GM21515 (cell line): ENCODE results near the gene HAGHL.

Source experiments
- ATAC-seq: cut with Tn5 transposase; IDR thresholded peaks from one replicate; pipeline ENCODE4 v1.9.1; 2021; ENCODE audit not compliant: unreplicated experiment

HAGHL gene, protein sequence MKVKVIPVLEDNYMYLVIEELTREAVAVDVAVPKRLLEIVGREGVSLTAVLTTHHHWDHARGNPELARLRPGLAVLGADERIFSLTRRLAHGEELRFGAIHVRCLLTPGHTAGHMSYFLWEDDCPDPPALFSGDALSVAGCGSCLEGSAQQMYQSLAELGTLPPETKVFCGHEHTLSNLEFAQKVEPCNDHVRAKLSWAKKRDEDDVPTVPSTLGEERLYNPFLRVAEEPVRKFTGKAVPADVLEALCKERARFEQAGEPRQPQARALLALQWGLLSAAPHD

DNA sequence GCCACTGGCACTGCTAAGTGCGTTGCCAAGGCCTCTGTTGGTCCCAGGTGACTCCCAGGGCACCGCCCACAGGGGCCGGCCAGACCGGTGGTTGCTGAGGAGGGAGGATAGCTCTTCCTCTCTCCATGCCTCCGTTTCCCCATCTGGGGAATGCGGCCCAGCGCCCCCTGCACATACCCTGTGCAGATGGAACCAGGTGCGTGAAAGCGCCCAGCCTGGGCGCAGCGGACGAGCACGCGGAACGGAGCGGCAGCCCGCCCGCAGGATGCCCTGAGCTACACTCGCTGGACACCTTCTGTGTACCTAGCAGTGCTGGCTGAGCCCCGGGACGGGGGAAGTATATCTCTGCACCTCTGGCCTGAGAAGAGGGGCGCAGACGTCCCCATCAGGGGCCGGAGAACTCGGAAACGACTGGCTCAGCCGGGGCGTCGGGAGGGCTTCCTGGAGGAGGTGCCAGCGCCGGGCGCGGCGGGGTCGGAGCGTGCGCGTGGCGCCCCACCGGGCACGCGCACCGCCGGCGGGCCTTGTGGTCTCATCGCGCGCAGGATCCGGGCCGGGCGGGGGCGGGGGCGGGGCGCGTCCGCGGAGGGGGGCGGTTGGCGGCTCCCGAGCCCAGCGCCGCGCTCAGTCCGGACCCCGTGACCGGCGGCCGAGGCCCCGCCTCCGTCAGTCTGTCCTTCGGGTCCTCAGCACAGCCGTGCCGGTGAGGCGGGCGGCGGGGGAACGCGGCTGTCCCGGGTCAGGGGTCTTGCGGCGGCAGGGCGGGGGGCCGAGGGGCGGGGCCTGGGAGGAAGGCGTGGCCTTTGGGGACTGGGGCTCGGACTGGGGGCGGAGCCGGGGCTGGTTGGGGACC lies at the start of gene HAGHL, which contains the start of gene CCDC78:
TSS of gene HAGHL (plus strand) at position 669 of the 853 bp plus-strand sequence. CDS start 404 bp downstream, outside the sequence.
TSS of gene CCDC78 (minus strand) at position 6 of the 853 bp plus-strand sequence. CDS start 76 bp downstream, outside the sequence.
- no peak for ATAC-seq

DNA sequence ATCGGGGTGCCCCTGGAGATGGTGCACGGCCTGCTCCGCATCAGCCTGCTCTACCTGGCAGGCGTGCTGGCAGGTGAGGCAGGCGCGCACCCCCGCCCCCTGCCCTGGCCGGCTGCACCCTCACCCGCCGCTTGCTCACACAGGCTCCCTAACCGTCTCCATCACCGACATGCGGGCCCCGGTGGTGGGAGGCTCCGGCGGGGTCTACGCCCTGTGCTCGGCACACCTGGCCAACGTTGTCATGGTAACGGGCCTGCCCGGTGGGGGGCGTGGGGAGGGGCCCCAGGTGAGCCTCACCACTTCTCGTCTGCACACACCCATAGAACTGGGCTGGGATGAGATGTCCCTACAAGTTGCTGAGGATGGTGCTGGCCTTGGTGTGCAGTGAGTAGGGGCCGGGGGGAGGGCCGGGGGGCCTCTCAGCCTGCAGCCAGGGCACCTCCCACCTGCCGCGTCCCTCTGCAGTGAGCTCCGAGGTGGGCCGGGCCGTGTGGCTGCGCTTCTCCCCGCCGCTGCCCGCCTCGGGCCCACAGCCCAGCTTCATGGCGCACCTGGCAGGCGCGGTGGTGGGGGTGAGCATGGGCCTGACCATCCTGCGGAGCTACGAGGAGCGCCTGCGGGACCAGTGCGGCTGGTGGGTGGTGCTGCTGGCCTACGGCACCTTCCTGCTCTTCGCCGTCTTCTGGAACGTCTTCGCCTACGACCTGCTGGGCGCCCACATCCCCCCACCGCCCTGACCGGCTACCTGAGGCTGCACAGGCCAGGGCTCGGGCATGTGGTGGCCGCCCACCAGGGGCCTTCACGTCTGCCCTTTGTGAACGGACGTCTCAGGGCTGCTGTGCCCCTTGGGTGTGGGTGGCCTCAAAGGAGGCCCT lies 49.4 kb upstream of the HAGHL start:
- no peak for ATAC-seq

DNA sequence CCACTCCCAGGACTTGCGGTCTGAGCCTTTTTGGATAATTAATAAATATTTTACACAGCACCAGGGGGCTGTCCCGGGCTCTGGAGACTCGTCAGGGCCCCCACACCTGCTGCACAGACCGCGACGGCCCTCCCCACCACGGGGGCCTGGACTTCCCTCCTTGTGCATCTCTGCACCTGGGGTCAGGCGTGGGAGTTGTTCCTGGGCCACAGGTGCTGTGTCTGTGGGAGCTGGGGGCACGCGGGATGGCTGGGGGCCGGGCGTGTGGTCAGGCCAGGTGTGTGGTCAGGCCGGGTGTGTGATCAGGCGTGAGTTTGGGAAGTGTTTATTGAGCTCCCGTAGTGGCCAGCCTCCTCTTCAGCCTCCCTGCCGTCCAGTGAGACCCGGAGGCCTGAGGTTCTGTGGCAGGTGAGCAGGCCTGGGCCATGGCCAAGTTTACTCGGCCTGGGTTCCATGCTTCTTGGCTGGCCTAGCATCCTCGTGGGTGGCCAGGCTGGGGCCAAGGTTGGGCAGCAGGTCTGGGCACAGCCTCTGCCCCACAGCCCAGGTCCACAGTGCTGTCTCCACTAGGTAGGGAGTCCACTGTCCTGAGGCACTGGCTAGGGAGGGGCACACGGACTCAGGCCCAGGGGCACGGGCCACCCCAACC lies 48.6 kb upstream of the HAGHL start:
- no peak for ATAC-seq

DNA sequence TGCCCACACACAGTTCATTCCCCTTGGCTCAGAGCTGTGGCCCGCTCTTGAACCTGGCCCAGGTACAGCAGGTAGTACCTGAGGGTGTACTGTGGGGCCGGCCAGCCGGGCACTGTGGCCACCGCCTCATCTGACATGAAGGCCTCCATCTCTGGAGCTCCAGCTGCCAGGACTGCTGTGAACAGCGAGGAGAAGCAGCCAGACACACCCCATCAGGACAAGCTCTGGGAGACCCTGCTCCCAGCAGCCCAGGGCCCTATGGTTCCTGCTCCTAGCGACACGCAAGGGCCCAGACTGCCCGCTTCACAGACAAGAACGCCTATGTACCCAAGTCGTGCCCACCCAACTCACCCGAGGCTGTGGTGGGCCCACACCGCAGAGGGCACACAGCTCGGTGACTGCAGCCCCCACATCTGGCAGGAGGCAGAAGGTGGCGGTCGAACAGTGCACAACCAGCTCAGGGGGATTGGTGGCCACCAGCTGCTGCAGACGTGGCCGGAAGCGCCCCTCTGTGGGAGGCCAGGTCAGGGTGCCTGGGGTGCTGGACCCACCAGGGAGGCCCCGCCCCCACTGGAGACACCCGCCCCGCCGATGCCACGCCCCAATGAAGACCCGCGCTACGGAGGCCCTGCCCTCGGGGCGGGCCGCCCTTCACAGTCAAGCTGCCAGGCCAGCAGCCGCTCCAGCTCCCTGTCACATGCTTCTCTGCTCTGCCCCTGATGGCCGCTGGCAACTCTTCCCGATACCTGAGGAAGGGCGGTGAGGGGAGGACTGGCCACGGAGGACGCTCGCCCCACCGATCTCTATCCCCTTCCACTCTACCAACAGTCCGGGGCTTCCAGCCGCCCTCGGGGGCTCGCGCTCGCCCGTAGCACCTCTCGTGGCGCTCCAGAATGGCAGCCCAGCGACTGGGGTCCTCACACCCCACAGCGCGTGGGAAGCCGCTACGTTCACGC lies 47.8 kb upstream of the HAGHL start:
- ATAC-seq: no peak

DNA sequence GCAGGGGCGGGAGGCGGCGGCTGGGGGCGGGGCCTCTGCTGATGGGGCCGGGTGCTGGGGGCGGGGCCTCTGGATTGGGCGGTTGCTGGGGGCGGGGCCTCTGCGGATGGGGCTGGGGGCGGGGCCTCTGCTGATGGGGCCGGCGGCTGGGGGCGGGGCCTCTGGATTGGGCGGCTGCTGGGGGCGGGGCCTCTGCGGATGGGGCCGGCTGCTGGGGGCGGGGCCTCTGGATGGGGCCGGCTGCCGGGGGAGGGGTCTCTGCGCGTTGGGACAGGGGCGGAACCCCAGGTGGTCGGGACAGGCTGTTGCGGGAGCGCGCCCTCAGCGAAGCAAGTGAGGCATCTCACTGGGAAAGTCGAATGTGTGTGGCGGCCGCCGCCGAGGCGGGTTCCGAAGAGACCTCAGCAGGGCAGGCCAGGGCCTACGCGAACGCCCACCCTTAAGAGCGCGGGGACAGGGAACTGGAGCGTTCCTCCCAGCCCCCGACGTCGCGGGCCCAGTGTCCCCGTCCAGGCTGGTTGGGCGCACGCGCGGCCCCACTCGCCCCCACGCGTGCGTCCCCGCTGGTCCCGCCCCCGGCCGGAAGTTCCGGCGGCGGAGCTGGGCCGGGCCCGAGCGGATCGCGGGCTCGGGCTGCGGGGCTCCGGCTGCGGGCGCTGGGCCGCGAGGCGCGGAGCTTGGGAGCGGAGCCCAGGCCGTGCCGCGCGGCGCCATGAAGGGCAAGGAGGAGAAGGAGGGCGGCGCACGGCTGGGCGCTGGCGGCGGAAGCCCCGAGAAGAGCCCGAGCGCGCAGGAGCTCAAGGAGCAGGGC lies 46.9 kb upstream of the HAGHL start, which contains the start of gene STUB1:
TSS of gene STUB1 (plus strand) at position 597 of the 811 bp plus-strand sequence. CDS start at position 713, 116 bp downstream.
- ATAC-seq: peak; percentile 34

DNA sequence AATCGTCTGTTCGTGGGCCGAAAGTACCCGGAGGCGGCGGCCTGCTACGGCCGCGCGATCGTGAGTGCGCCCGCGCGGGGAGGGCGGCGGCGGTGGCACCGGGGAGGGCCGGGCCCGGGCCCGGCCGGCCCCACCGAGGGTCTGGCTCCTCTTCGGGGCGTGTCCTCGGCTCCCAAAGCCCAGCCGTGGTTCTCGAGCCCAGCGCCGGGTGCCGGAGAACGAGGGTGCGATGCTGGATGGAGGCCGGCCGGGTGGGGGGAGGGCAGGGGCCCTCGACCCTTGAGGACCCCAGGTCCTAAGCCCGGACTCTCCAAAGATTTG lies 46.3 kb upstream of the HAGHL start:
- no peak for ATAC-seq

DNA sequence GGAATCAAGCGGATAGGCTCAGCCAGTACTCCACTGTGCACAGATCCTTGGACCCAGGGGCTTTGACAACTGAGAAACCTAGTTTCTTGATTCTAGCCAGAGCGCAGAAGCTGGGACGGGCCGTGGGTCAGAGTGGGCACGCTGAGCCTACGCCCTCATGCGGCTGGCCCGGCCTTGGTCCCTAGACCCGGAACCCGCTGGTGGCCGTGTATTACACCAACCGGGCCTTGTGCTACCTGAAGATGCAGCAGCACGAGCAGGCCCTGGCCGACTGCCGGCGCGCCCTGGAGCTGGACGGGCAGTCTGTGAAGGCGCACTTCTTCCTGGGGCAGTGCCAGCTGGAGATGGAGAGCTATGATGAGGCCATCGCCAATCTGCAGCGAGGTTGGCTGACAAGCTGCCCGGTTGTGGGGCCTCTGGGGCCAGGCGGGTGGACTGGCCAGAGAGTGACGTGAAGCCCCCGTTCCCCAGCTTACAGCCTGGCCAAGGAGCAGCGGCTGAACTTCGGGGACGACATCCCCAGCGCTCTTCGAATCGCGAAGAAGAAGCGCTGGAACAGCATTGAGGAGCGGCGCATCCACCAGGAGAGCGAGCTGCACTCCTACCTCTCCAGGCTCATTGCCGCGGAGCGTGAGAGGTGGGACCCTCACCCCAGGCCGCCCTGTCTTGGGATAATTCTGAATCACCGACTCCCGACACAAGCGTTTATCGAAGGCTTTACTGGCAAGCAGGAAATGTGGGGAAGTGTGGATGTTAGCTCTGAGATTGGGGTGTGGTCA lies 45.8 kb upstream of the HAGHL start:
- ATAC-seq: no peak

DNA sequence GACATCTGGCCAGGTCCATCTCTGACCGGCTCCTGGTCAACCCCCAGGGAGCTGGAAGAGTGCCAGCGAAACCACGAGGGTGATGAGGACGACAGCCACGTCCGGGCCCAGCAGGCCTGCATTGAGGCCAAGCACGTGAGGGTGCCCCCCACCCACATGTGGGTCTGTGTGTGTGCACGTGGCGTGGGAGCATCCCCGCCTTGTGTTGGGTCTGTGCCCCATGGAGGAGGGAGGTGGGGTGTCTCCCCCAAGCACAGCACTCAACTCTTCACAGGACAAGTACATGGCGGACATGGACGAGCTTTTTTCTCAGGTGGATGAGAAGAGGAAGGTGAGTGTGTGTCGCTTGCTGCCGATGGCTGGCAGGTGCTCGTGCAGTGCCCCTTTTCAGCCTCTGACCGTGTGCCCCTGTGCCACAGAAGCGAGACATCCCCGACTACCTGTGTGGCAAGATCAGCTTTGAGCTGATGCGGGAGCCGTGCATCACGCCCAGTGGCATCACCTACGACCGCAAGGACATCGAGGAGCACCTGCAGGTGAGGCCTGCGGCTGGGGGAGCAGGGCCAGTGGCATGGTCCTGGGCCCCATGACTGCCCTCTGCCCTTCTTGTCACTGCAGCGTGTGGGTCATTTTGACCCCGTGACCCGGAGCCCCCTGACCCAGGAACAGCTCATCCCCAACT lies 45.0 kb upstream of the HAGHL start:
- no peak for ATAC-seq

DNA sequence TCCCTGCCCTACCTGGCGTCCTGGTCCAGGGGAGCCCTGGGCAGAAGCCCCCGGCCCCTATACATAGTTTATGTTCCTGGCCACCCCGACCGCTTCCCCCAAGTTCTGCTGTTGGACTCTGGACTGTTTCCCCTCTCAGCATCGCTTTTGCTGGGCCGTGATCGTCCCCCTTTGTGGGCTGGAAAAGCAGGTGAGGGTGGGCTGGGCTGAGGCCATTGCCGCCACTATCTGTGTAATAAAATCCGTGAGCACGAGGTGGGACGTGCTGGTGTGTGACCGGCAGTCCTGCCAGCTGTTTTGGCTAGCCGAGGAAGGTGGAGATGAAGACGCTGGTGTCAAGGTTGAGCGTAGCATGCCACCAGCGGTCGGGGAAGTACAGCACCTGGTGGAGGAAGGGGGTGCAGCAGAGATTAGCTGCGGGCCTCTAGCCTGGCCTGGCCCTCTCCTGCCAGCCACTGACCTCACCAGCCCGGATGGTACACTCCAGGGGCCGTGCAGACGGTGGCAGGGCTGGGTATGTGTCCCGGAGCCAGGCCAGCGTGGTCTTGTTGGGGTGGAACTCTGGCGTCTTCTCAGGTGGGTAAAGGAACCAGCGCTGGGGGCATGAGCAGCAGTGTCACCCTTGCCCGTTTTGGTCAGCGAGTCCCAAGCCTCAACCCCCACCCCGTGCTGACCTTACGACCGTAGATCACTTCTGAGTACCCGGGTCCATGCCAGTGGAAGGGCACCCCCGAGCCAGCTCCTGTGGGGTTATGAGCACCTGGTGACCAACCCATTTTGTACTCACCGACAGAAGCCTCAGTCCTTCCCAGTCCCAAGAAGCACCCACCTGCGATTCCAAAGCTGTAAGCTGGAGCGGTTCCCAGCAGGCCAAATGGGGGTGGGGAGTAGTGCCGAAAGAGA lies 44.2 kb upstream of the HAGHL start:
- no peak for ATAC-seq

DNA sequence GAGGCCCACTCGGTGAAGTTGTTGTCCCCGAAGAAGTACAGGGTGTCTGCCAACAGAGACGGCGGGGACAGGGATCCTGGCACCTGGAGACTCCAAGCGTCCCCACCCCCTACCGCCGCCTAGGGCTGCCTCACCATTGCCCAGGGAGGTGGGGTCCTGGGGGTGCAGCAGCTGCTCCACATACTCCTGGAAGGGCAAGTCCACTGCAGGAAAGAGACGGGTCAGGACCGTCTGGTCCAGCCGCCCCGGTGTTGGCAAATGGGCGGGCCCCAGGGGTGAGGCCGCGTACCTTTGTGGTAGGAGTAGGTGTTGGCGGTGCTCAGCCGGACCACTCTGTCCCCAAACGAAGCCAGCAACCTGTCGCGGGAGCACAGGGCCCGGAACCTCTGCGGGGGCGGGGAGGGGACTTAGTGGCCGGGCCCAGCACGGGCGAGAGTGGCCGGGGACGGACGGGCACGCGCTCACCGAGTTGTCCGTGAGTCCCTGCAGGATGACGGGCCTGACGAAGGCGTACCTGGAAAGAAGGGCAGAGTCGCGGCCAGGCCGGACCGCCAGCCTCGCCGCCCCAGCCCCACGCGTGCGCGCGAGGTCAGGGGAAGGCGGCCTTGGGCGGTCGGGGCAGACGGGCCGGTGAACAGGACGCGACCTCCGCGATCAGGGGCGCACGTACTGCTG lies 43.4 kb upstream of the HAGHL start:
- ATAC-seq: no peak

DNA sequence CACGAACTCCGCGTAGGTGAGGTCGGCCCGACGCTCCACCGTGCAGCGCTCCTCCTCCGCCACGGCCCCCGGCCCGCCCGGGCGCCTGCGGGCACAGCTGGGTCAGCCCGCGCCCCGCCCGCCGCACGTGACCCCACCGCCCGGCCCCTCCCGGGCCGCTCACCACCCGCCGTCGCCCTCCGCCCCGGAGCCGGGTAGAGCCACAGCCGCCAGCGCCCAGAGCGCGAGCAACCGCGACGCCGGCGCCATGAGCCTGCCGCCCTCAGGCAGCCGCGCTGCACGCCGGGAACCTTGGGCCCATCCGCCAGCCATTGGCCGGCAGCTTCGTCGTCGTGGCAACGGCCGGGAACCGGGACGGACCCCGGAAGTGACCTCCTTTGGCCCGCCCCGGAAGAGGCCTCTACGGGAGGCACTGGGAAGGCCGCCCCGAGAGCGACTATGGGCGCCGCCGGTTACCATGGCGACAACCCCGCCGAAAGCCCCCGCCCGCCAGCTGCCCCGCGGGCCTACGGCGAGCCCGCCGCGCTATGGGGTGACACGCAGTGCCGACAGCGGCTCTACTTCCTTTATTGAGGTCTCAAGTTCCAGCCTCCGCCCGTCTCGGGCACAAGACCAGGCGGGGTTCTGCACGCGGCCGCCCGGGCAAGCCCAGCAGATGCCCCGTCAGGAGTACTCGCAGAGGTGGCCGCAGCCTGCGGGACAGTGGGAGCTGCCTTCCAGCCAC lies 42.7 kb upstream of the HAGHL start, which contains the start of gene JMJD8:
TSS of gene JMJD8 (minus strand) at position 264 of the 724 bp plus-strand sequence. CDS start at position 249, 15 bp downstream.
- ATAC-seq: peak; percentile 46

DNA sequence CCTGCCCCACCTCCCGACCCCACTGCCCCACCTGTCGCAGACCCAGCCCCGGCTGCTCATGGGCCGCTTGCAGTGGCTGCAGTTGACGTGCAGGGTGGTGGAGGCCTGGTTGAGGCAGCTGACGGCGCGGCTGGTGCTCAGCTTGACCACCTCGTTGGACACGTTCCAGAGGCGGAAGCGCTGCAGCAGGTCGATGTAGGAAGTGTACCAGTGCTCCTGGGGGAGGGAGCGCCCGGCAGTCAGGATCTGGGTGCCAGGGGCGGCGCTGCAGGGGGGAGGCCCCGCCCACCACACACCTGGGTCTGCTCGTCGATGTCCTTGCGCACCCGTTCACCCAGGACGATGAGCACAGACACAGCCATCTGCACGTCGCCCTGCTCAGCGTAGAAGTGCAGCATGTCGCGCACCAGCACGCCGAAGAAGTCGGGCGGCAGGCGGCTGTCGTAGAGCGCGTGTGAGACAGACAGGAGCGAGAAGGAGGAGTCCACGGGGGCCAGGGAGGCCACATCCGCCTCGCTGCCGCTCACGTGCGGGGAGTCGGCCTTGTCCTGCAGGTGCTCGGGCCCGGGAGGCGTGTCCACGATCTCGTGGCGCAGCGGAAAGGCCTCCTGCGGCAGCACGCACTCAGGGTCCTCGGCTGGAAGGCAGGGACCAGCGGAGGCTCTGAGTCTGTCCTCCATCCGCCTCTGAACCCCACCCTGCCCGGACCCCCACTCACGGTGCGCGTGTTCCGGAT lies 41.8 kb upstream of the HAGHL start:
- ATAC-seq: no peak

DNA sequence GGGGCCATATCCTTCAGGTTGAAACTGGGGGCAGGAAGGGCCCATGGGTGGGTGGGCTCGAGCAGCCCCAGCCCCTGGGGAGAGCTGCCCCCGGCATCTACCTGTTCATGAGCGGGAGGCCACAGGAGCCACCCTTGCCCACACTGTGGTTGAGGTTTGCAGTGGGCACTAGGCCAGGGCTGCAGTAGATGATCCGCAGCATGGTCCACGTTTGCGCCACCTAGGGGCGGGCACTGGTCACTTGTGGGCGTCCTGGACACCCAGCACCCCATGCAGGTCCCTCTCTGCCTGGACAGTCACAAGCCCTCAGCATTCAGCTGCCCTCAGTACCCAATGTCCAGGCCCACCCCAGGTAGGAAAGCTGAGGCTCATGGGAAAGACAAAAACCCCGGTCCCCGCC lies 40.9 kb upstream of the HAGHL start:
- ATAC-seq: no peak
